GM21529 (cell line): Measurements from ENCODE around the gene PDE3B.
"Not testable (repeated sequence)": the region's sequence is repeated elsewhere in the genome, so short reads cannot be mapped to it uniquely, and the experiment has no call there.

ENCODE experiments used
- ATAC-seq: cut with Tn5 transposase; IDR thresholded peaks from one replicate; pipeline ENCODE4 v1.9.1; 2021; ENCODE audit not compliant: unreplicated experiment

PDE3B gene

DNA sequence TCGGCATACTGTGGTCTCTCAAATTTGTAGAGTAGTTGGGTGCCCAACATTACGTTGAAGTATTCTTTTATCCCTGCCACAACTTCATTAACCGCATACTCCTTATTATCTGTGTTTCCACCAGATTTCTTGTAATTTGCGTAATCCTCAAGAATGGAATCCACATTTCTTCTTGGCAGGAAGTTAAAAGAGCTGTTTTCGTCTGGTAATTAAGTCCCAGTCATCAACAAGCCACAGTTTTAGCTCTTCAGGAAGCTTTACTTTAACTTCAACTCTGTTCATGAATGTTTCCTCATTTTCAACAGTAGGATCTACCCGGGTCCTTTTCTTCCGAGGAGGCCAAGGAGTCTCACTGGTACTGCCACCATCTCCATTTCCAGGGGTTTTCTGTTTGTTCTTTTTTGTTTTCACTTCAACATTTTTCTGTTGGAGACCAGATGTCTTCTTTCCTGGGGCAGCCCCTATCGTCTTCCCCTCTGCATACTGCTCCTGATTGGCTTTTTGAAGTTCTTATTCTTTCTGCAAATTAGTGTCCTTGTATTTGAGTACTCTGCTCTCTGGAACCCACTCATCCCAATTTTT lies 30.3 kb downstream of the PDE3B start:
- ATAC-seq = no peak

DNA sequence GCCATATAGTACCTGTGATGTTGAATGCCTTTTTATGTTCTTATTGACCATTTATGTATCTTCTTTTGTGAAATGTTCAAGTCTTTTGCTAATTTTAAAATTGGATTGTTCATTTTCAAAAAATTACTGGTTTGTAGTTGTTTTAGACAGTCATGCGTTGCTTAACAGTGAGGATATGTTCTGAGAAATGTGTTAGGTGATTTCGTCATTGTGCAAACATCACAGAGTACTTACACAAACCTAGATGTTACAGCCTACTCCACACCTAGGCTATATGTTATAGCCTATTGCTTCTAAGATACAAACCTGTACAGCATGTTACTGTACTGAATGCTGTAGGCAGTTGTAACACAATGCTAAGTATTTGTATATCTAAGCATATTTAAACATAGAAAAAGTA lies 32.5 kb downstream of the PDE3B start:
- no peak for ATAC-seq

DNA sequence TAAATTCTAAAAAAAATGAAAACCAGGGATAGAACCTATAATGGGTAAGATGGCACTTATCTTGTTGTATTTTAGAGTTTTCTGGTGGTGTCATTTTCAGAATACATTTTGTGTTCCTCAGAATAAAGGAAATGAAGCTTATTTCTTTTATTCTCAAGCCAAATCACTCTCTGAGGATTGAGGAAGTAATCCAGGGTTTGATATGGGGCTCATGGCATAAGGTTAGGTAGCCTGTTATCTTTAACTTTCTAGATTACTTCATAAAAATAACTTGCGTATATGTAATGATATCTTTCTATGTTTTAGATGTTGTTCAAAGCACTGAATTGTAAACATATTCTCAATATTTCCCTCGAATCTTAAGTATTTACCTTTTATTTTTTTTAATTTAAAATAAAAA lies 33.5 kb downstream of the PDE3B start:
- no peak for ATAC-seq

DNA sequence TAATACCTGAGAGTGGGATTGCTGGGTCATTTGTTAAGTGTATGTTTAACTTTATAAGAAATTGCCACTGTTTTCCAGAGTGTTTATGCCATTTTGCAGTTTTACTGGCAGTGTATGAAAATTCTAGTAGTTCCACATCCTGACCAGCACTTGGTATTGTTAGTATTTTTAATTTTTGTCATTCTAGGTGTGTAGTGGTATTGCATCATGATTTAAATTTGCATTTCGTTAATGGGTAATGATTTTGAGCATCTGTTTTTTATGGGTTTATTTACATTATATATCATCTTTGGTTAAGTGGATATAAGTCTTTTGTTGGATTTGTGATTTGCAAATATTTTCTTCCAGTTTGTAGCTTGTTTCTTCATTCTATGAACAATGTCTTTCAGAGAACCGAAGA lies 34.7 kb downstream of the PDE3B start:
- no peak for ATAC-seq

DNA sequence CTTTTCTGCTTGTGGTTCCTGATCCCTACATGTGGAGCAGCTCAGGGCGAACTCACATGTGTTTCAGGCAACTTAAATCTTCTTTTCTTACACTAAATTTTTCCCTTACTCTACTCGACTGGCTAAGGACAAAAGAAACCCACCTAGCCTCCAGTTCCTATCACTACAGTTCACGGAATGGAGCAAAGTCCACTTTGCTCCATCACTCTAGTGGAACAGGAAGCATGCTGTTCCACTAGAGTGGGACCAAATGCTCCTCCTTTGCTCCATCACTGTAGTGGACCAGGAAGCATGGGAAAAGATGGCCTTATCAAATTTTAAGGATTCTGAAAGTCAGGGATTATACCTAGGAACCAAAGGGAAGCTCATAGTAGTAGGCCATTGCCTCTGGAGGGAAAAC lies 36.1 kb downstream of the PDE3B start:
- no peak for ATAC-seq

DNA sequence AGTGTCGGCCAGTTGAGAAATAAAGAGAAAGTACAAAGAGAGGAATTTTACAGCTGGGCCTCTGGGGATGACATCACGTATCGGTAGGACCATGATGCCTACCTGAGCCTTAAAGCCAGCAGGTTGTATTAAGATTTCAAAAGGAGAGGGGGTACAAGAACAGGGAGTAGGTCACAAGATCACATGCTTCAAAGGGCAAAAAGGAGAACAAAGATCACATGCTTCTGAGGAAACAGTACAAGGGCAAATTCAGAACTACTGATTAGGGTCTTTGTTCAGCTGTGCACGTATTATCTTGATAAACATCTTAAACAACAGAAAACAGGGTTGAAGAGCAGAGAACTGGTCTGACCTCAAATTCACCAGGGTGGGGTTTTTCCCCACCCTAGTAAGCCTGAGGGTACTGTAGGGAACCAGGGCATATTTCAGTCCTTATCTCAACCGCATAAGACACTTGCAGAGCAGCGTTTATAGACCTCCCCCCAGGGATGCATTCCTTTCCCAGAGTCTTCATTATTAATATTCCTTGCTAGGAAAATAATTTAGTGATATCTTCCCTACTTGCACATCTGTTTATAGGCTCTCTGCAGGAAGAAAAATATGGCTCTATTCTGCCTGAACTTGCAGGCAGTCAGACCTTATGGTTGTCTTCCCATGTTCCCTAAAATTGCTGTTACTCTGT lies 40.8 kb downstream of the PDE3B start:
- not testable (repeated sequence) for ATAC-seq

DNA sequence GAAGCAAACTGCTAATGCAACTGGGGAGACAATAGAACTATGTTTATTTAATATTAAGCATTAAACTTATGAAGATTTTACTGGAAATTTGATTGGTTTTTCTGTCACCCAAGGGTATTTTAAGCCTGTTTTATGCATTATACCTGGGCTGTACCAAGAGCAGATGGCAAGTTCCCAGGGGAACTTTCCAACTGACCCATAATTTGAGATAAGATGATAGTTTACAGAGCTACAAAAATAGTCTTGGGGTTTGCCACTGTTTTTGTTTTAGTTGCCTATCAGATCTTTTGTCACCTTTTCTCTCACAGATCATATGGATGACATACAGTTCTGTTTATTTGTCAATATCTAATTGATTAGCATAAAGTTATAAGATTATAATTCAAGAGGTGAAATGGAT lies 43.9 kb downstream of the PDE3B start:
- ATAC-seq = no peak

DNA sequence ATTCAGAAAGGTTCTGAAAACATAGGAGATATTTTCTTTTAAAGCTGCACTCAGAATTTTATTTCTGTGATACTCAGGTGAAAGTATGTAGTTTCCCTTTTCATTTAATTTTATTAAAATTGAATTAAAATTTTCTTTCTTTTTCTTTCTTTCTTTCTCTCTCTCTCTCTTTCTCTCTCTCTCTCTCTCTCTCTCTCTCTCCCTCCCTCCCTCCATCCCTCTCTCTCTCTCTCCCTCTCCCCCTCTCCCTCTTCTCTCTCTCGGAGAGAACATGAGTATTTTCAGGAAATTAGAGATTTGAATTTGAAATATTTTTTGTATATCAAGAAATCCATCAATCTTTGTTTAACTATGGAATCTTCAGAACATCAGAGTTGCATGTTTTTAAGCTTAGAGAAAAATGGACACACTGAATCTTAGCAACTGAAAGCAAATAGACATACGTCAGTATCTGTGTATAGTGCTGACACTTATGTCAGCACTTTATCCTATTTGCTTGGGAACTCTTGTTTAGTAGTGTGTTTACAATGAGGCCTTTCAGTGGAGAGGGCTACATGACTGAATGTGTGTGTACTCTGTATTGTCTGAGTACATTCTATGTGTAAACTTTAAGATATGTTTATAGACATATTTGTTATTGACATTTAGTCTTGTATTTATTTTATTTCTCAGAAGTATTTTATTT lies 44.5 kb downstream of the PDE3B start:
- no peak for ATAC-seq

DNA sequence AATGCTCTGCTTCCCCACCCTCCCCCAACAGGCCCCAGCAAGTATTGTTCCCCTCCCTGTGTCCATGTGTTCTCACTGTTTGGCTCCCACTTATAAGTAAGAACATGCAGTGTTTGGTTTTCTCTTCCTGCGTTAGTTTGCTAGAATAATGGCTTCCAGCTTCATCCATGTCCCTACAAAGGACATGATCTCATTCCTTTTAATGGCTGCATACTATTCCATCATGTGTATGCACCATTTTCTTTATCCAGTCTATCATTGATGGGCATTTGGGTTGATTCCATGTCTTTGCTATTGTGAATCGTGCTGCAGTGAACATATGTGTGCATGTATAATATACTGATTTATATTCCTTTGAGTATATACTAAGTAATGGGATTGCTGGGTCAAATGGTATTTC lies 52.1 kb downstream of the PDE3B start:
- ATAC-seq = not testable (repeated sequence)

DNA sequence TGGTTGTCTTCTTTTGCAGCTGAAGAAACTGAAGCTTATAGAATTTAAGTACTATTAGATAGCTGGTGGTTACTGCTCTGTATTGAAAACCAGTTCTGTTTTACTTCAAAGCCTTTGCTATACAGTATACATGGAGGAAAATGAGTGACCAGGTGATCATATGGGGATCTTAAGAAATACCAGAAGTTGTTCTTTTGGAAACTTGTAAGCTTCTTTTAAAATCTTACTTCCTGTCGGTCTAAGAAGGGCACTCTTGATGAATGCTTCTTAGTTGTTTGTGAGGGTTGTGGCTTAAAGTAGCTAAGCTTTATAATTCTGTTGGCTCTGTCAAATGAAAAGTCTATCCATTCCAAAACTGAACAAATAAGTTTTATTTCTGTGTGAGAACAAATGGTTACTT lies 55.2 kb downstream of the PDE3B start:
- no peak for ATAC-seq

DNA sequence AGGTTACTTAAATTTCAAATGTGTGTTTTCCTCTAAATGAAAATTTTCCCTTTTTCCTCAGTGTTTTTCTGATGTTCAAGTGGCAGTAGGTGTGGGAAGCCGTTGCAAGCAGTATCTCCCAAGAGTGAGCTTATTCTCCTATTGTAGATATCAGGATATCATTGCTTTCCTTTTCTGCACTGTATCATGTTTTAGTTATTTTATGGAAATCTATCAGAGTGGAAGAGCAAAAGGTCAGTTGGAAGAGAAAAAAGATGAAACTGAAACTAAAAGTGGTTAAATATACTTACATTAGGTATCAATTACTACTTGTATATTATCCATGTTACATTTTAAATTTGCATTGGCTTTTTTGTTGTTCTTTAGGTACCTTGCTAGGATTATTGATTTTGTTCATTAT lies 57.0 kb downstream of the PDE3B start:
- ATAC-seq = no peak

DNA sequence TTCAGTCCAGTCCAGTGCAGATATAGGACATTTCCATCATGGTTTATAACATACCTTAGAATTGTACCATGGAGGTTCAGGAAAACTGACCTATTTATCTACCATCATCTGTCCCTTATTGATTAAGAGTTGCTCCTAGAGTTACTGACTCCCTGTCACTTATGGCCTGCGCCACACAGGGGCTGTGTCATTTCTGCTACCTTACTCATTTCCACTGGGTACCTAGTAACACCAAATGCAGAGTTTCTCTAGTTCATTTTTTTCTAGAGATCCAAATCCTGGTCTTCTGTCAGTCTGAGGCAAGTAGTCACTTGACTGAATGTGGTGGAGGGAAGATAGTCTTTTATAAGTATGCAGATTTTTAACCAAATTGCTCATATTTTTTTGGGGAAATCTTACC lies 59.2 kb downstream of the PDE3B start:
- no peak for ATAC-seq

DNA sequence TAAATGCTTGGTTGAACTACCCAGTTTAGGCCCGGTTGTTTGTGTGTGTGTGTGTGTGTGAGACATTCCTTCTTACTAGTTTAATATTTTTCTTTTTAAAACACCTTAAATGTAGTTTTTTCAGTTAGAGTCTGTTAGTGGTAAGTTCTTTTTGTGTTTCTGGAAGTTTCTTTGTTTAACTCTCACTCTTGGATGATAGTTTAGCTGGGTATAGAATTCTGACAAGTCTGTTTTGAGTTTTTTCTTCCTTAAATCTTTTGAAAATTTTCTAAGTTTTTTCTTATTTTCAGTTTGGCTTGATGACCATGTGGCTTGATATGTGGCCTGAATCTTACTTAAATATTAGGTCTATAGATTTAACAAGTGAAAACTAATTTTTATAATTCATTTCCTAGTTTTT lies 60.1 kb downstream of the PDE3B start:
- ATAC-seq = no peak

DNA sequence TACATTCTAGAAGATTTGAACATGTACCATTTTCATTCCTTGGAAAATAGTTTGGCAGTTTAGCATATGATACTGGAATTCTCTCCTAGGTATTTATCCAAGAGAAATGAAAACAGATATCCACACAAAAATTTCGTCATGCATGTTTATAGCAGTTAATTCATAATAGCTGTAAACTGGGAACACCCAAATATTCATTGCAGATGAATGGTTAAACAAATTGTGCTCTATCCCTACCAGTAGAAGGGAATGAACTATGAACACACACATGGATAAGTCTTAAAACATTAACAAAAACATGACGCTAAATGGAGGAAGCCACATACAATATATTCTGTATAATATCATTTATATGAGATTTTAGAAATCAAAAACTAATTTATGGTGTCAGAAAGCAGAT lies 61.5 kb downstream of the PDE3B start:
- ATAC-seq = no peak

DNA sequence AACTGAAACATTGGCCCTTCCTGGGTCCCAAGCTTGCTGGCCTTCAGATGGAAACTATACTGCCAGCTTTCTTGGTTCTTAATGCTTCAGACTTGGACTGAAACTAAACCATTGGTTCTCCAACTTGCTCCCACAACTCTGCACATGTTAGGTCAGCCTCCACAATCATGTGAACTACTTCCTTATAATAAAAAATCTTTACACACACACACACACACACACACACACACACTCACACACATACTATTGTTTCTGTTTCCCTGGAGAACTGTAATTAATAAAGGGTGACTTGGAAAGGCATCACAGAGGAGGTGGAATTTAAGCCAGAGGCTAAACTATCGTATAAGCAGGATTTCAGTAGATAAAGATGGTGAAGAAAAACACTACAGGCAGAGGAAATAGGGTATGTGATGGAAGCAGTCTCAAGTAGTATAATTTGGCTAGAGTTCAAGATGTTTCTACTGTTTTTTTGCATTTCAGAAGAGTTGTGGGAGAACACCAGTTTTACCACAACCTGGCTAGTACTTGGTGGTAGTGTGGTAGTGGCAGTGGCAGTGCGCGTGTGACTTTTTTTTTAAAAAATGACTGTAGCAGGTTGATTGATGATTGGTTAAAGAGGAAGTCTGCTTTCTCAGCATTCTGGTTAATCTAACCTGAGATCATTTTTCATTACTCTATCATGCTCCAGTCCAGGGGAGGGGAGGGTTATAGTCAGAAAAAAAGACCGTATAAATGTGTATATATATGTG lies 70.1 kb downstream of the PDE3B start:
- ATAC-seq = no peak

DNA sequence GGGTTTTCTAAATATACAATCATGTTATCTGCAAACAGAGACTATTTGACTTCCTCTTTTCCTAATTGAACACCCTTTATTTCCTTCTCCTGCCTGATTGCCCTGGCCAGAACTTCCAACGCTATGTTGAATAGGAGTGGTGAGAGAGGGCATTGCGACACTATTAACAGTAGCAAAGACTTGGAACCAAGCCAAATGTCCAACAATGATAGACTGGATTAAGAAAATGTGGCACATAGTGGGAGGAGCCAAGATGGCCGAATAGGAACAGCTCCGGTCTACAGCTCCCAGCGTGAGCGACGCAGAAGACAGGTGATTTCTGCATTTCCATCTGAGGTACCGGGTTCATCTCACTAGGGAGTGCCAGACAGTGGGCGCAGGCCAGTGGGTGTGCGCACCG lies 72.1 kb downstream of the PDE3B start:
- not testable (repeated sequence) for ATAC-seq

DNA sequence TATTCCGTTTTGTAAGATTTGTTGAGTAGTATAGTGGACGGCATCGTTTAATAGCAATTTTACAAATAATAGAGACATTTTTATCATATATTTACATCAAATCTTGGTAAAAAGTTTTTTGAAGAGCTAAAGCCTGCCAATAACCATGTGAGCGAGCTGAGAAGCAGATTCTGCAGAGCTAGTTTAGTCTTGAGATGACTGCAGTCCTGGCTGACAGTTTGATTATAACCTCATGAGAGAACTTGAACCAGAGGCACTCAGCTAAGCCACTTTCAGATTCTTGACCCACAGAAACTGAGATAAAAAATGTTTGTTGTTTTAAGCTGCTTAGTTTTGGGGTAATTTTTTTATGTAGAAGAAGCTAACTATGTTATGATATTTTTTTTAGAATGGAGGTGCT lies 78.9 kb downstream of the PDE3B start:
- no peak for ATAC-seq

DNA sequence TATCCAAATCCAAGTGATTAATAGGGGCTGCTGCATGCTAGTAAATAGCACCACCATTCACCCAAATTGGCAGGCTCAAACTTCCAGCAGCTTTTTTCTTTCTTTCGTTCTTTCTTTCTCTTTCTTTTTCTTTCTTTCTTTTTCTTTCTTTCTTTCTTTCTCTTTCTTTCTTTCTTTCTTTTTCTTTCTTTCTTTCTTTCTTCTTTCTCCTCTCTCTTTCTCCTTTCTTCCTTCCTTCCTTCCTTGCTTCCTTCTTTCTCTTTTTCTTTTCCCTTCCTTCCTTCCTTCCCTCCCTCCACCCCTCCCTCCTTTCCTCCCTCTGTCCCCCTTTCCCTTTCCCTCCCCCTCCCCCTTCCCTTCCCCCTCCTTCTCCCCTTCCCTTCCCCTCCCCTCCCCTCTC lies 81.5 kb downstream of the PDE3B start:
- ATAC-seq = no peak

DNA sequence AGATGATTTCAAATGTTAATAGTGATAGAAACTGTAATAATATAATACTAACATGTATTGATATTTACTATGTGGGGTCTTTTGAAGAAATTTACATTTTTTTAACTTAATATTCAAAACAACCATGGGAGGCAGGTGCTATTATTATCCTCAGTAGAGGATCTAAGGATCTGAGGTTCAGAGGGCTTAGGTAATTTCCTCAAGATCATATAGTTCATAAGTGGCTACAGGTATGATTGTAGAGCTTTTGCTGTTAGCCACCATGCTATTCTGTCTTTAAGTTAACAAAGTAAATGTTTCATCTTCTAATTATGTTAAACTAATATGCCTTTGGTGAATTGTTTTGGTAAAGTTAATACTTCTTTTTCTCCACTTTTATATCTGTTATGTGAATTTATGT lies 83.6 kb downstream of the PDE3B start:
- no peak for ATAC-seq

DNA sequence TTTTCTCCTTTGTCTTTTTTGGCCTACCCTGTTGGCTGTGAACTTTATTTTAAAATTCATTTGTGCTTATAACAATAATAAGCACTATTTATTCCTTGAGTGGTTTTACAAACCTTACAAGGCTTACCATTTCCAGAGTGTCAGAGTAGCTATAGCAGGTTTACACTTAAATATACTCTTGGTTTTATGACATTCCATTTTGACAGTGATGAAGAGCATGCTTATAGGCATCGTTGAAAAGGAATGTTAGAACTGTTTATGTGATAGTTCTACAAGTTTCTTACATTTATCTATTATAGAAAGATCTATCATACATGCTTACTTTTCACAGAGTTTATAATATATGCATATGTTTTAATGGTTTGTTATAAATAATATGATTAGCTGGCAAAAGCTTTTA lies 84.1 kb downstream of the PDE3B start:
- no peak for ATAC-seq

DNA sequence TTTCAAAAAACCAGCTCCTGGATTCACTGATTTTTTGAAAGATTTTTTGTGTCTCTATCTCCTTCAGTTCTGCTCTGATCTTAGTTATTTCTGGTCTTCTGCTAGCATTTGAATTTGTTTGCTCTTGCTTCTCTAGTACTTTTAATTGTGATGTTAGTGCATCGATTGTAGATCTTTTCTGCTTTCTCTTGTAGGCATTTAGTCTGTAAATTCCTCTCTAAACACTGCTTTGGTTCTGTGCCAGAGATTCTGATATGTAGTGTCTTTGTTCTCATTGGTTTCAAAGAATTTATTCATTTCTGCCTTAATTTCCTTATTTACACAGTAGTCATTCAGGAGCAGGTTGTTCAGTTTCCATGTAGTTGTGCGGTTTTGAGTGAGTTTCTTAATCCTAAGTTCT lies 96.9 kb downstream of the PDE3B start:
- not testable (repeated sequence) for ATAC-seq

DNA sequence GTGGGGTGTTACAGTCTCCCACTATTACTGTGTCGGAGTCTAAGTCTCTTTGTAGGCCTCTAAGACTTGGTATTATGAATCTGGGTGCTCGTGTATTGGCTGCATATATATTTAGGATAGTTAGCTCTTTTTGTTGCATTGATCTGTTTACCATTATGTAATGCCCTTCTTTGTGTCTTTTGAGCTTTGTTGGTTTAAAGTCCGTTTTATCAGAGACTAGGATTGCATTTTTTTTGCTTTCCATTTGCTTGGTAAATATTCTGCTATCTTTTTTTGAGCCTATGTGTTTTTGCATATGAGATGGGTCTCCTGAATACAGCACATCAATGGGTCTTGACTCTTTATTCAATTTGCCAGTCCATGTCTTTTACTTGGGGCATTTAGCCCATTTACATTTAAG lies 97.6 kb downstream of the PDE3B start:
- no peak for ATAC-seq
